Neural progenitor cell (in vitro differentiated cells): ENCODE data around the gene KRTAP23-1.

ENCODE experiments used
- CTCF ChIP-seq: fragments of 200-600 bp; sonication (generic); IDR thresholded peaks from 2 replicates; pipeline ENCODE4 v1.5.1; 2017; ENCODE audit warnings: antibody characterized with exemption, mild to moderate bottlenecking
- EZH2 ChIP-seq: fragments of 200-600 bp; sonication (generic); IDR thresholded peaks from 2 replicates; pipeline ENCODE4 v1.6.1; 2017; ENCODE audit warnings: antibody characterized with exemption, mild to moderate bottlenecking, moderate library complexity

GRCh38 chr21:30382201-30382600, 33.8 kb upstream of the KRTAP23-1 start:
- TF ChIP-seq CTCF (no peak), EZH2 (no peak)
